ENCODE measurements around the gene CXCL16.

CXCL16 gene

GRCh38 chr17:4710693-4711634, 28.8 kb downstream of the CXCL16 start:
- no peaks in the 10 kb centered on the region for H3K27me3 ChIP-seq (ENCODE audit: low read length)
- H3K79me2 ChIP-seq (ENCODE audit: insufficient read depth, low read length): peaks cover 16% of the 10 kb centered on the region
- H2AFZ ChIP-seq (ENCODE audit: low read depth, low read length, severe bottlenecking): peak overlapping the region; percentile 54
- H3K4me2 ChIP-seq (ENCODE audit: low read depth, low read length, poor library complexity, severe bottlenecking): peak overlapping the region; percentile 69
- TF ChIP-seq CTCF (IDR thresholded peaks at IDR 0.05; ENCODE audit: insufficient read depth, low read length, poor library complexity, severe bottlenecking) (no peak), EZH2phosphoT487 (conservative IDR thresholded peaks at IDR 0.05; ENCODE audit: low read length) (no peak)
- H3K27ac ChIP-seq (ENCODE audit: low read depth, low read length): peak overlapping the region; percentile 61
- H3K9ac ChIP-seq (ENCODE audit: low read length): peak overlapping the region; percentile 84
- 0 out of 2 replicates have a peak, but pooled peaks cover 4% of the 10 kb centered on the region for H3F3A ChIP-seq (ENCODE audit: insufficient read depth)
- peak overlapping the region; percentile 77 for H3K4me3 ChIP-seq (ENCODE audit: insufficient read depth, low read length, poor library complexity, severe bottlenecking)
- no peaks in the 10 kb centered on the region for H3K9me2 ChIP-seq (replicated peaks; ENCODE audit: insufficient read depth, low read length)
- no peaks in the 10 kb centered on the region for H3K36me3 ChIP-seq (ENCODE audit: low read length)
- no peaks in the 10 kb centered on the region for H3K9me3 ChIP-seq (ENCODE audit: insufficient read depth, low read length)
- H4K20me1 ChIP-seq (ENCODE audit: low read depth, low read length): no peaks in the 10 kb centered on the region

- no peaks in the 10 kb centered on the region for H3K27me3 ChIP-seq (ENCODE audit: low read length)
- peak within 1 kb of the TSS; percentile 77 for H3K4me3 ChIP-seq (ENCODE audit: insufficient read depth, low read length, poor library complexity, severe bottlenecking)
- no peaks in the 10 kb centered on the region for H3K36me3 ChIP-seq (ENCODE audit: low read length)
- no peaks in the 10 kb centered on the region for H4K20me1 ChIP-seq (ENCODE audit: low read depth, low read length)
- TF ChIP-seq EZH2phosphoT487 (conservative IDR thresholded peaks at IDR 0.05; ENCODE audit: low read length) (no peak), CTCF (IDR thresholded peaks at IDR 0.05; ENCODE audit: insufficient read depth, low read length, poor library complexity, severe bottlenecking) (peak; percentile 41)
- peak within 1 kb of the TSS; percentile 69 for H3K4me2 ChIP-seq (ENCODE audit: low read depth, low read length, poor library complexity, severe bottlenecking)
- peak within 1 kb of the TSS; percentile 84 for H3K9ac ChIP-seq (ENCODE audit: low read length)
- H3K27ac ChIP-seq (ENCODE audit: low read depth, low read length): peak within 1 kb of the TSS; percentile 61
- peaks cover 8% of the 10 kb centered on the region for H3F3A ChIP-seq (ENCODE audit: insufficient read depth)
- peak within 1 kb of the TSS; percentile 54 for H2AFZ ChIP-seq (ENCODE audit: low read depth, low read length, severe bottlenecking)
- H3K79me2 ChIP-seq (ENCODE audit: insufficient read depth, low read length): peaks cover 17% of the 10 kb centered on the region
- H3K9me3 ChIP-seq (ENCODE audit: insufficient read depth, low read length): no peaks in the 10 kb centered on the region
- H3K9me2 ChIP-seq (replicated peaks; ENCODE audit: insufficient read depth, low read length): no peaks in the 10 kb centered on the region
Measured at GRCh38 chr17:4709794-4710692, 29.7 kb downstream of the CXCL16 start, which contains the start of gene ARRB2. ARRB2 (plus strand) TSS chr17:4710632; CDS start chr17:4710722, 90 bp downstream.

GRCh38 chr17:4708436-4708835, 31.3 kb downstream of the CXCL16 start:
- no peak overlapping the region for H3K4me3 ChIP-seq (ENCODE audit: insufficient read depth, low read length, poor library complexity, severe bottlenecking)
- no peaks in the 10 kb centered on the region for H4K20me1 ChIP-seq (ENCODE audit: low read depth, low read length)
- no peaks in the 10 kb centered on the region for H3K9me2 ChIP-seq (replicated peaks; ENCODE audit: insufficient read depth, low read length)
- no peaks in the 10 kb centered on the region for H3K9me3 ChIP-seq (ENCODE audit: insufficient read depth, low read length)
- H3K27ac ChIP-seq (ENCODE audit: low read depth, low read length): no peak overlapping the region
- peaks cover 28% of the 10 kb centered on the region for H3K79me2 ChIP-seq (ENCODE audit: insufficient read depth, low read length)
- H3K4me2 ChIP-seq (ENCODE audit: low read depth, low read length, poor library complexity, severe bottlenecking): no peak overlapping the region
- TF ChIP-seq EZH2phosphoT487 (conservative IDR thresholded peaks at IDR 0.05; ENCODE audit: low read length): no peak
- TF ChIP-seq CTCF (IDR thresholded peaks at IDR 0.05; ENCODE audit: insufficient read depth, low read length, poor library complexity, severe bottlenecking): no peak
- no peak overlapping the region for H3K9ac ChIP-seq (ENCODE audit: low read length)
- H2AFZ ChIP-seq (ENCODE audit: low read depth, low read length, severe bottlenecking): no peak overlapping the region
- no peaks in the 10 kb centered on the region for H3K36me3 ChIP-seq (ENCODE audit: low read length)
- peaks cover 10% of the 10 kb centered on the region for H3F3A ChIP-seq (ENCODE audit: insufficient read depth)
- no peaks in the 10 kb centered on the region for H3K27me3 ChIP-seq (ENCODE audit: low read length)
